ENCODE measurements around the gene PRR36. TPM values are rescaled to one million over a fixed set of nuclear protein-coding genes. Genes with fewer than 3 reads are reported as not detected.

Gene PRR36
- total RNA-seq, 1 experiment from 2014 or later = 0.26 TPM

DNA sequence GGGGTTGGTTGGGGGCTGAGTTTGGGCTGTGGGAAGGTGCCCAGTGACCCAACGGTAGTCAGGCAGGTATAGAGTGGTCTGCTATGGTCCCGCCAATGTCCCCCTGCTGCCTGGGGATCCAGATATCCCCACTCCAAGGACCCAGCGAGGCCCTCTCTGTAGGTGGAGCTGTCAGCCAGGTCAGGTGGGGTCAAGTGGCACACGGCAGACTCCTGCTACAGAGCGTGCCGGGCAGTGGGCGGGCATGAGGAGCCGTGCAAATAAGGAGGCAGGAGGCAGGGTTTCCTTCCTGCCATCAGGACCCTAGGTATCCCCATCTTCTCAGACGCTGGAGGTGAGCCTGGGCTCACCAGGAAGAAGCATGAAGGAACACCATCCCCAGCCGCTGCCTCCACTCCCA is 29.2 kb downstream of the PRR36 start:
- TF ChIP-seq, protein P1, sequence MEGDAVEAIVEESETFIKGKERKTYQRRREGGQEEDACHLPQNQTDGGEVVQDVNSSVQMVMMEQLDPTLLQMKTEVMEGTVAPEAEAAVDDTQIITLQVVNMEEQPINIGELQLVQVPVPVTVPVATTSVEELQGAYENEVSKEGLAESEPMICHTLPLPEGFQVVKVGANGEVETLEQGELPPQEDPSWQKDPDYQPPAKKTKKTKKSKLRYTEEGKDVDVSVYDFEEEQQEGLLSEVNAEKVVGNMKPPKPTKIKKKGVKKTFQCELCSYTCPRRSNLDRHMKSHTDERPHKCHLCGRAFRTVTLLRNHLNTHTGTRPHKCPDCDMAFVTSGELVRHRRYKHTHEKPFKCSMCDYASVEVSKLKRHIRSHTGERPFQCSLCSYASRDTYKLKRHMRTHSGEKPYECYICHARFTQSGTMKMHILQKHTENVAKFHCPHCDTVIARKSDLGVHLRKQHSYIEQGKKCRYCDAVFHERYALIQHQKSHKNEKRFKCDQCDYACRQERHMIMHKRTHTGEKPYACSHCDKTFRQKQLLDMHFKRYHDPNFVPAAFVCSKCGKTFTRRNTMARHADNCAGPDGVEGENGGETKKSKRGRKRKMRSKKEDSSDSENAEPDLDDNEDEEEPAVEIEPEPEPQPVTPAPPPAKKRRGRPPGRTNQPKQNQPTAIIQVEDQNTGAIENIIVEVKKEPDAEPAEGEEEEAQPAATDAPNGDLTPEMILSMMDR (IDR thresholded peaks at IDR 0.05; ENCODE audit: unreplicated experiment) = no peak
- POLR2A ChIA-PET = interaction anchor here (0.5 kb wide), 1 partner anchor 920 kb away, joined by 3 read pairs; no protein-coding TSS in a partner anchor

DNA sequence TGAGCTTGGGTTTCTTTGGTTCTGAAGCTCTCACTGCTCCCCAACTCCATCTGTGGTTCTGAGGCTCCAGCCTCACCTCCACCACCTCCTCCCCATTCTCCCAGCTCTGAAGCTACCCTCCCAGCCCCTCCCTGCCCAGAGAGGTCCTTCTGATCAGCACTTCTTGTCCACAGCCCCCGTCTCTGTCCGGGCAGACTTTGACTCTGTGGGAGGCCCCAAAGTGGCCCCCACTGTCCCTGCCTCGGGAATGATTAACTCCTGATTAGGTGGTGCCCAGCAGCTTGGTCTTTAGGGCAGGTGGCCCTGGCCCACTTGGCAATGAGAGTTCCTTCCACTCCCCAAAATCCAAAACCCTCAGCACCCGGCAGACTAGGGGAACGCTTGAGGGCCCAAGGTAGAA is 29.8 kb downstream of the PRR36 start:
- H3K27me3 Mint-ChIP-seq (ENCODE audit: insufficient read depth, unreplicated experiment) = no peaks in the 10 kb centered on the region
- no peak overlapping the region for H3K4me3 Mint-ChIP-seq (ENCODE audit: unreplicated experiment)
- no peaks in the 10 kb centered on the region for H3K4me1 Mint-ChIP-seq (ENCODE audit: insufficient read depth, unreplicated experiment)
- ChIA-PET POLR2A (interaction anchor here (0.5 kb wide), 1 partner anchor 920 kb away, joined by 3 read pairs; no protein-coding TSS in a partner anchor), CTCF (no interaction called here)
- no peak for DNase-seq (ENCODE audit: unreplicated experiment)
- peaks cover 5% of the 10 kb centered on the region for H3K36me3 Mint-ChIP-seq (ENCODE audit: insufficient read depth, unreplicated experiment)
- no peaks in the 10 kb centered on the region for H3K9me3 Mint-ChIP-seq (ENCODE audit: unreplicated experiment)
- TF ChIP-seq, protein P1 (IDR thresholded peaks at IDR 0.05; ENCODE audit: unreplicated experiment) = no peak
- no peak overlapping the region for H3K27ac Mint-ChIP-seq (ENCODE audit: low read depth, unreplicated experiment)
- intact Hi-C loops (cut with micrococcal nuclease) = no loop called here
- BruUV-seq (replicated peaks) = no TSS peak

More for the DNA sequence above, 29.2 kb downstream of the PRR36 start:
- no TSS peak for BruUV-seq (replicated peaks)
- CTCF ChIA-PET = no interaction called here
- Mint-ChIP-seq H3K27ac (ENCODE audit: low read depth, unreplicated experiment) (no peak overlapping the region), H3K27me3 (ENCODE audit: insufficient read depth, unreplicated experiment) (no peaks in the 10 kb centered on the region), H3K36me3 (ENCODE audit: insufficient read depth, unreplicated experiment) (peaks cover 8% of the 10 kb centered on the region), H3K9me3 (ENCODE audit: unreplicated experiment) (no peaks in the 10 kb centered on the region), H3K4me1 (ENCODE audit: insufficient read depth, unreplicated experiment) (peaks cover 1% of the 10 kb centered on the region), H3K4me3 (ENCODE audit: unreplicated experiment) (no peak overlapping the region)
- DNase-seq (ENCODE audit: unreplicated experiment) = no peak
- intact Hi-C loops (cut with micrococcal nuclease) = no loop called here

DNA sequence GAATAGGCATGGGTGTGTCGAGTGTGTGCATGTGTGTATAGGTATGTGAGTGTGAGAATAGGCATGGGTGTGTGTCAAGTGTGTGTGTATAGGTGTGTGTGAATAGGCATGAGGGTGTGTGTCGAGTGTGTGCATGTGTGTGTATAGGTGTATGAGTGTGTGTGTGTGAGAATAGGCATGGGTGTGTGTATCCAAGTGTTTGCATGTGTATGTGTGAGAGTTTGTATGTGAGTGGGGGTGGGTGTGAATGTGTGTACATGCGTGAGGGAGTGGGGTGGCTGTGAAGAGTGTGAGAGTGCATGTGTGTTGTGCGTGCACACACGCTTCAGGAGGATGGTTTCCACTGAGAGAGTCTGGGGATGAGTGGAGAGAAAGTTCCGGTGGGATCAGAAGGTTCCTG is 30.7 kb downstream of the PRR36 start:
- TF ChIP-seq, protein P1 (IDR thresholded peaks at IDR 0.05; ENCODE audit: unreplicated experiment) = no peak
- ChIA-PET POLR2A (no interaction called here), CTCF (no interaction called here)
- DNase-seq (ENCODE audit: unreplicated experiment) = no peak
- H3K9me3 Mint-ChIP-seq (ENCODE audit: unreplicated experiment) = no peaks in the 10 kb centered on the region
- H3K4me1 Mint-ChIP-seq (ENCODE audit: insufficient read depth, unreplicated experiment) = peaks cover 1% of the 10 kb centered on the region
- BruUV-seq (replicated peaks) = no TSS peak
- H3K27me3 Mint-ChIP-seq (ENCODE audit: insufficient read depth, unreplicated experiment) = no peaks in the 10 kb centered on the region
- no peak overlapping the region for H3K4me3 Mint-ChIP-seq (ENCODE audit: unreplicated experiment)
- intact Hi-C loops (cut with micrococcal nuclease) = no loop called here
- no peak overlapping the region for H3K27ac Mint-ChIP-seq (ENCODE audit: low read depth, unreplicated experiment)
- H3K36me3 Mint-ChIP-seq (ENCODE audit: insufficient read depth, unreplicated experiment) = peaks cover 7% of the 10 kb centered on the region

DNA sequence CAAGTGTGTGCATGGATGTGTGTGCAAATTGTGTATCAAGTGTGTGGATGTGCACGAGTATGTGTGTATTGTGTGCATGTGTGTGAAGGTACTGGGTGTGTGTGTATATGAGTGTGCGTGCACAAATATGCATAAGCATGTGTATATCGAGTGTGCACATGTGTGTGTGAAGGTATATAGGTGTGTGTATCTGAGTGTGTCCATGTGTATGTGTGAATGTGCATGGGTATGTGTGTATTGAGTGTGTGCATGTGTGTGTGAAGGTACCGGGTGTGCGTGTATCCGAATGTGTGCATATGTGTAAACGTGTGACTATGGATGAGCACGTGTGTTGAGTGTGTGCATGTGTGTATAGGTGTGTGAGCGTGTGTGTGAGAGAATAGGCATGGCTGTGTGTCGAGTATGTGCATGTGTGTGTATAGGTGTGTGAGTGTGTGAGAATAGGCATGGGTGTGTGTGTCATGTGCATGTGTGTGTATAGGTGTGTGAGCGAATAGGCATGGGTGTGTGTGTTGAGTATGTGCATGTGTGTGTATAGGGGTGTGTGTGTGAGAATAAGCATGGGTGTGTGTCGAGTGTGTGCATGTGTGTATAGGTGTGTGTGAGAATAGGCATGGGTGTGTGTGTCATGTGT is 31.4 kb downstream of the PRR36 start:
- CTCF ChIA-PET = no interaction called here

More for the DNA sequence above, 31.4 kb downstream of the PRR36 start:
- no peaks in the 10 kb centered on the region for H3K9me3 Mint-ChIP-seq (ENCODE audit: unreplicated experiment)
- BruUV-seq (replicated peaks) = no TSS peak
- DNase-seq (ENCODE audit: unreplicated experiment) = no peak
- peaks cover 9% of the 10 kb centered on the region for H3K36me3 Mint-ChIP-seq (ENCODE audit: insufficient read depth, unreplicated experiment)
- H3K4me3 Mint-ChIP-seq (ENCODE audit: unreplicated experiment) = no peak overlapping the region
- TF ChIP-seq, protein P1 (IDR thresholded peaks at IDR 0.05; ENCODE audit: unreplicated experiment) = no peak
- intact Hi-C loops (cut with micrococcal nuclease) = no loop called here
- H3K4me1 Mint-ChIP-seq (ENCODE audit: insufficient read depth, unreplicated experiment) = peaks cover 9% of the 10 kb centered on the region
- H3K27me3 Mint-ChIP-seq (ENCODE audit: insufficient read depth, unreplicated experiment) = no peaks in the 10 kb centered on the region
- POLR2A ChIA-PET = no interaction called here
- no peak overlapping the region for H3K27ac Mint-ChIP-seq (ENCODE audit: low read depth, unreplicated experiment)
